Left cardiac atrium (tissue), 2 donors: ENCODE measurements around the gene B3GNT8. TPM values are rescaled to one million over a fixed set of nuclear protein-coding genes. Genes with fewer than 3 reads are reported as not detected.

Experiments
- total RNA-seq, 2 donors: library from RNA; stranded (reverse); fragmentation: NEBNext Ultra II Directional; extraction: Animal tissue kit (Norgen Biotek cat#: 25700); gene quantifications; one replicate each; pipeline ENCODE4 v1.2.1, GENCODE V29; 2021
- donor health status: DM: no; HTN: yes; CAD: no; lungs with severe emphysema.
- donor health status: DM: yes; HTN: yes; CAD: no.

The B3GNT8 gene
- total RNA-seq, 2 donors from 2014 or later, result 1.4 to 3.2 TPM

Other genes starting within 250 kb of the B3GNT8 start
- gene CYP2S1, start 234.2 kb downstream of the B3GNT8 start, total RNA-seq, result 1 to 10 TPM; 1.1 to 1.3 TPM
- gene AXL, start 208.2 kb downstream of the B3GNT8 start, total RNA-seq, result 10 to 100 TPM; 27.5 to 31.8 TPM
- 100 to 1,000 TPM; 116 to 147 TPM for gene HNRNPUL1, start 163.0 kb downstream of the B3GNT8 start, total RNA-seq
- gene CCDC97, start 117.2 kb downstream of the B3GNT8 start, total RNA-seq, result 10 to 100 TPM; 18.0 to 18.6 TPM
- gene TGFB1, start 73.5 kb downstream of the B3GNT8 start, total RNA-seq, result 10 to 100 TPM; 29.3 to 31.5 TPM
- 1 to 10 TPM; 3.5 to 4.1 TPM for gene B9D2, start 63.2 kb downstream of the B3GNT8 start, total RNA-seq
- 1 to 10 TPM; 6.3 to 6.8 TPM for gene TMEM91, start 50.8 kb downstream of the B3GNT8 start, total RNA-seq
- 10 to 100 TPM in 1 of 2 donors, 1 to 10 TPM in 1; 8.1 to 13.4 TPM for gene EXOSC5, start 30.0 kb downstream of the B3GNT8 start, total RNA-seq
- gene BCKDHA, start 29.6 kb downstream of the B3GNT8 start, total RNA-seq, result 10 to 100 TPM; 24.0 to 31.4 TPM
- gene DMAC2, start 12.5 kb upstream of the B3GNT8 start, total RNA-seq, result 10 to 100 TPM; 59.0 to 67.6 TPM
- gene ERICH4, start 15.8 kb upstream of the B3GNT8 start, total RNA-seq, result not detected
- gene CEACAM21, start 148.8 kb upstream of the B3GNT8 start, total RNA-seq, result 1 to 10 TPM in 1 of 2 donors, under 1 TPM in 1; 0.89 to 1.2 TPM
- under 1 TPM; 0.84 to 0.91 TPM for gene CEACAM4, start 199.7 kb upstream of the B3GNT8 start, total RNA-seq